ENCODE results near the gene SPINT3.

GRCh38 chr20:45545351-45545750, 29.9 kb upstream of the SPINT3 start:
- TF ChIP-seq CTCF (IDR thresholded peaks at IDR 0.05) (no peak), POLR2A (IDR thresholded peaks at IDR 0.05) (no peak)

All from lower leg skin (tissue), 3 donors.